GM10266 (cell line): Measurements from ENCODE around the gene ANKRD1.
"Not testable (repeated sequence)": the region's sequence is repeated elsewhere in the genome, so short reads cannot be mapped to it uniquely, and the experiment has no call there.

Experiments used
- DNase-seq: peaks from one replicate; pipeline ENCODE4 v3.0.0; 2012; ENCODE audit errors: extremely low spot score
- CTCF ChIP-seq: IDR thresholded peaks from 2 replicates; pipeline ENCODE4 v1.5.1; 2012; ENCODE audit warnings: mild to moderate bottlenecking, low read depth; ENCODE audit not compliant: control insufficient read depth, insufficient read depth; ENCODE audit errors: missing control alignments

ANKRD1 gene

GRCh38 chr10:90947030-90947960 lies 26.4 kb upstream of the ANKRD1 start:
- DNase-seq, result peak; percentile 47
- TF ChIP-seq CTCF, result no peak

- DNase-seq, result no peak
- TF ChIP-seq CTCF, result no peak
Observed at GRCh38 chr10:90945491-90946070, 24.7 kb upstream of the ANKRD1 start.

- no peak for DNase-seq
- no peak for TF ChIP-seq CTCF
Observed at GRCh38 chr10:90944749-90945148, 23.9 kb upstream of the ANKRD1 start.

GRCh38 chr10:90942980-90943379 lies 22.1 kb upstream of the ANKRD1 start:
- DNase-seq, result not testable (repeated sequence)

- TF ChIP-seq CTCF, result no peak
- no peak for DNase-seq
Observed at GRCh38 chr10:90939648-90940047, 18.8 kb upstream of the ANKRD1 start.

GRCh38 chr10:90939116-90939515 lies 18.2 kb upstream of the ANKRD1 start:
- TF ChIP-seq CTCF, result no peak
- no peak for DNase-seq

- DNase-seq, result no peak
- no peak for TF ChIP-seq CTCF
Observed at GRCh38 chr10:90937645-90938258, 16.9 kb upstream of the ANKRD1 start.
